Tibial nerve (tissue), 4 donors: Measurements from ENCODE around the gene PTMA. TPM values are rescaled to one million over a fixed set of nuclear protein-coding genes. Genes with fewer than 3 reads are reported as not detected.
"Not testable (repeated sequence)": the region's sequence is repeated elsewhere in the genome, so short reads cannot be mapped to it uniquely, and the experiment has no call there.

Experiments
- DNase-seq, 2 donors: peaks; one replicate each; pipeline ENCODE4 v3.0.0-alpha.2; 2019; ENCODE audit warnings: low spot score in 2 of 2
- H3K27ac ChIP-seq, 4 donors: fragments of 200-600 bp; sonication (generic) in 3 of 4; one replicate each; pipeline ENCODE4 v1.5.1; 2017 to 2019; ENCODE audit warnings: mild to moderate bottlenecking in 1 of 4
- H3K27me3 ChIP-seq, 2 donors: fragments of 200-600 bp; sonication (generic) in 1 of 2; one replicate each; pipeline versions ENCODE4 v1.5.1 to v1.6.0; 2017 to 2019
- H3K36me3 ChIP-seq, 3 donors: fragments of 200-600 bp; sonication (generic); one replicate each; pipeline ENCODE4 v1.5.1; 2018 to 2019
- H3K4me1 ChIP-seq, 4 donors: fragments of 200-600 bp; sonication (generic) in 3 of 4; one replicate each; pipeline ENCODE4 v1.5.1; 2017 to 2019
- H3K4me3 ChIP-seq, 4 donors: fragments of 200-600 bp; sonication (generic) in 3 of 4; one replicate each; pipeline ENCODE4 v1.5.1; 2017 to 2019; ENCODE audit warnings: mild to moderate bottlenecking in 1 of 4, moderate library complexity in 1 of 4
- H3K9me3 ChIP-seq, 4 donors: fragments of 200-600 bp; sonication (generic) in 3 of 4; one replicate each; pipeline ENCODE4 v1.5.1; 2017 to 2019
- EP300 ChIP-seq, 2 donors: sonication (generic); formaldehyde crosslinking; IDR thresholded peaks; one replicate each; pipeline ENCODE4 v1.6.1; 2017; ENCODE audit warnings: antibody characterized with exemption in 2 of 2, mild to moderate bottlenecking in 1 of 2
- POLR2A ChIP-seq, 2 donors: fragments of 450-650 bp; IDR thresholded peaks; one replicate each; pipeline ENCODE4 v1.6.1; 2017; ENCODE audit warnings: antibody characterized with exemption in 2 of 2, mild to moderate bottlenecking in 2 of 2, moderate library complexity in 2 of 2
- WGBS, 2 donors: methylation state at CpG; one replicate each; pipeline ENCODE4 v1.1.5; 2018; 5-methylcytosine and 5-hydroxymethylcytosine counted together
- total RNA-seq, 4 donors: library from RNA; depleted of rRNA; stranded (reverse); fragments of >200 nt; gene quantifications; one replicate each; pipeline ENCODE4 v1.1.0, GENCODE V29; 2016
- TF ChIP-seq, protein P1 (sequence below), 5 experiments: fragments of 200-600 bp in 3 of 5; fragments of 450-650 bp in 2 of 5; sonication (generic) in 3 of 5; IDR thresholded peaks; one replicate each; pipeline ENCODE4 v1.5.1; 2016 to 2019; ENCODE audit warnings: antibody characterized with exemption in 5 of 5, mild to moderate bottlenecking in 3 of 5, moderate library complexity in 2 of 5

Gene PTMA
- total RNA-seq, 4 donors from 2014 or later = 622 to 1,472 (median 817) TPM

DNA sequence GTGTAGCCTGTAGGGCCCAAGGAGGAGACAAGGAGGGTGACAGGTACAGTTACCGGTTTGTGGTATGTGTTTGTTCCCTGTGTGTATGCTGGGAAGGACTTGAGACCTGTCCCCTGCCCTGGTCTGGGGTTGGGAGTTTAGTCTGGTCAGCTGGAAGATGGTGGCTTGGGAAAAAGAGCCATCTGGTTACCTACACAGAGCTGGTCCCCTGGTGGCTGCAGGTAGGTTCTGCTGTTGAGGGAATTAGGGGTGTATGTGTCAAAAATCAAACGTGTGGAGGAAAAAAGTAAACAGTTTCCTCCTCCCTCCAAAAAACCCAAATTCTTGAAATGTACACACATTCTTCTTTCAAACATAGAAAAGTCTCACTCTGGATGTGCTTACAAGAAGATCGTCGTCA lies 24.3 kb downstream of the PTMA start:
- Histone ChIP-seq H3K27me3 (no peaks in the 10 kb centered on the region), H3K4me3 (no peak overlapping the region), H3K36me3 (peaks cover 0 to 68% (median 0%) of the 10 kb centered on the region in 3 donors), H3K9me3 (no peaks in the 10 kb centered on the region), H3K27ac (no peak overlapping the region), H3K4me1 (no peaks in the 10 kb centered on the region)
- DNase-seq = no peak
- TF ChIP-seq, protein P1, sequence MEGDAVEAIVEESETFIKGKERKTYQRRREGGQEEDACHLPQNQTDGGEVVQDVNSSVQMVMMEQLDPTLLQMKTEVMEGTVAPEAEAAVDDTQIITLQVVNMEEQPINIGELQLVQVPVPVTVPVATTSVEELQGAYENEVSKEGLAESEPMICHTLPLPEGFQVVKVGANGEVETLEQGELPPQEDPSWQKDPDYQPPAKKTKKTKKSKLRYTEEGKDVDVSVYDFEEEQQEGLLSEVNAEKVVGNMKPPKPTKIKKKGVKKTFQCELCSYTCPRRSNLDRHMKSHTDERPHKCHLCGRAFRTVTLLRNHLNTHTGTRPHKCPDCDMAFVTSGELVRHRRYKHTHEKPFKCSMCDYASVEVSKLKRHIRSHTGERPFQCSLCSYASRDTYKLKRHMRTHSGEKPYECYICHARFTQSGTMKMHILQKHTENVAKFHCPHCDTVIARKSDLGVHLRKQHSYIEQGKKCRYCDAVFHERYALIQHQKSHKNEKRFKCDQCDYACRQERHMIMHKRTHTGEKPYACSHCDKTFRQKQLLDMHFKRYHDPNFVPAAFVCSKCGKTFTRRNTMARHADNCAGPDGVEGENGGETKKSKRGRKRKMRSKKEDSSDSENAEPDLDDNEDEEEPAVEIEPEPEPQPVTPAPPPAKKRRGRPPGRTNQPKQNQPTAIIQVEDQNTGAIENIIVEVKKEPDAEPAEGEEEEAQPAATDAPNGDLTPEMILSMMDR (IDR thresholded peaks at IDR 0.05) = no peak
- TF ChIP-seq POLR2A (IDR thresholded peaks at IDR 0.05) (no peak), EP300 (IDR thresholded peaks at IDR 0.05) (no peak)
- 84 to 87% methylated on average over 4 of the region's 4 CpGs for WGBS, 2 donors

DNA sequence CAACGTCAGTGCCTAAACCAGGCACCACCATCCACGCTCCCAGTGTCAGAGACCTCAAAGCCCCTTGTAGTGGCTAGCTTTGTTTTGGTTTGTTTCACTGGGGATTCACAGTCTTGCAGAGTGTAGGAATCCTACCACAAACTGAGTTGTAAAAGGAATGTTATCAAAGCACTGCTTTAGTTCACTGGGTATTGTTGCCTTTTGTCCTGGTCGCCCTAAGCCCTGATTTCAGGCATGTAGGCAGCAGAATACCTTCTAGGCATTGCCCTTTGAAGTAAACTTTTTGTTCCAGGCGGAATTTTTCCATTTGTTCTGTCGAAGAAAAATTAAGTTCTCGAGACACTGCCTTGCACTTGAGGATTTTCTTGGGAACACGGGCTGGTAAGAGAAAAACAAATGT lies 29.4 kb downstream of the PTMA start:
- Histone ChIP-seq H3K4me3 (no peak overlapping the region), H3K9me3 (no peaks in the 10 kb centered on the region), H3K36me3 (peaks cover 0 to 44% (median 0%) of the 10 kb centered on the region in 3 donors), H3K27me3 (no peaks in the 10 kb centered on the region), H3K27ac (no peak overlapping the region), H3K4me1 (no peaks in the 10 kb centered on the region)
- 80 to 82% methylated on average over 7 of the region's 7 CpGs for WGBS, 2 donors
- DNase-seq = no peak
- no peak for TF ChIP-seq EP300 (IDR thresholded peaks at IDR 0.05)
- TF ChIP-seq POLR2A (IDR thresholded peaks at IDR 0.05) = no peak
- TF ChIP-seq, protein P1 (IDR thresholded peaks at IDR 0.05) = no peak

DNA sequence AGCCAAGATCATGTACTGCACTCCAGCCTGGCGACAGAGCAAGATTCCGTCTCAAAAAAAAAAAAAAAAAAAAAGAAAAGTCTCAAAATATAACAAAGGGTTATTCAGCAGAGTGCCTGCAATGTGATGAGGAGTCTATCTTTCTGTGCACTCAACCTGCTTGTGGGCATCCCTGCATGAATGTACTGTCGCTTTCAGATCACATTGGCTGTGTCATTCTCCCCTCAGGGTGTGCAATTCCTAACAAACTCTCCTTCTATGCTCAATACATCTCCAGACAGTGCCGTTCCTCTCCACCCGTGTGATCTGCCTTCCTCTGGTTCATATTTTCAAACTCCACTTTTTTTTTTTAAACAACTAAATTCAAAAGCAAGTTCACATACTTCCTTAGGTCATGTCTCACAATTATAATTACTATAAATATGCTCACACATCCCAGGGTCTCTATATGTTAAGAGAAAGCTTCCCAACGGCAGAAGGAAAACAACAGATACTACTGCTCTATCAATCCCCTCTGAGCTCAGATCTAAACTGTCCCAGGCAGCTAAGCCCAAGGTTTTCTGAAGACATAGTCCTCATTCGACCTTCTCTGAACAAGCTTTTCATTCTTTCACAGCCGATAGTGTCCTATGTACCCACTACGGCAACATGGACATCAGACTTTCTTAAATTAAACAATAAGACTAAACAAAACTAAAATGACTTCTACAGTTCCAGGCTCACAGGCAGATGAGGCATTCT lies 35.2 kb downstream of the PTMA start:
- TF ChIP-seq, protein P1 (IDR thresholded peaks at IDR 0.05) = no peak
- TF ChIP-seq POLR2A (IDR thresholded peaks at IDR 0.05) = no peak
- TF ChIP-seq EP300 (IDR thresholded peaks at IDR 0.05) = no peak
- H3K27me3 ChIP-seq = no peaks in the 10 kb centered on the region

DNA sequence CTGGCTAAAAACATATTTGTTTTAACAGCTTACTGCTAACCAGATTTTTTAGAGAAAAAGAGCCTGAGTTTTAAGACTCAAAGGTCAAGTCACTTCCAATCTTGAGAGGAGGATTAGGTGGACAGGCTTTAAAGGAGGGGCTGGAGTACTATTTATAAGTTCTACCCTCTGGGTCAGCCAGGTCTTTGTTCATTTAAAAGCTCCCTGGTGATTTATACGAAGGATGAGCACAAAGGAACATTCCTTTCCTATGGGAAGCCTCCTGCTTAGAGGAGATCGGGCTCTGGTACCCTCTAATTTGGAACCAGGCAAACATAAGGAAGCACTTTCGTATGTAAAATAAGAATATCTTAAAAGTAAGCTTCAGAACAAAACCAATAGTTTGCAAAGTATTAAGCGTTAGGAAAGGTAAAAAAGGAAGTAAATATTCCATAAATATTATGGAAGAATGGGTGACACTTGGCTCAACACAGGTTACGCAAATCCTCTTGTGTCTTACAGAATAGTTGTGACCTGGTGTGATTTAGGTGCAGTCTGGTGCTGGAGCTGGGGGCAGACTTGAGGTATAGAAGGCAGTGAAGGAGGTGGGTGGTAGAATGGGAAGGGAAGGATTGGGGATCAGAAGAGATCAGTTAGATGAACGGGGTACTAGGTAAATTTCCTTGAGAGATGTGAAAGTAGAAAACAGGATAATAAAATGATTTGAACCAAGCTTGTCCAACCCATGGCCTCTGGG lies 37.1 kb downstream of the PTMA start:
- H3K27ac ChIP-seq = no peak overlapping the region
- H3K4me3 ChIP-seq = no peak overlapping the region
- no peaks in the 10 kb centered on the region for H3K36me3 ChIP-seq
- DNase-seq = no peak
- WGBS, 2 donors = 72 to 75% methylated on average over 6 of the region's 6 CpGs
- no peaks in the 10 kb centered on the region for H3K27me3 ChIP-seq
- TF ChIP-seq, protein P1 (IDR thresholded peaks at IDR 0.05) = no peak
- TF ChIP-seq POLR2A (IDR thresholded peaks at IDR 0.05) (no peak), EP300 (IDR thresholded peaks at IDR 0.05) (no peak)
- no peaks in the 10 kb centered on the region for H3K9me3 ChIP-seq
- no peaks in the 10 kb centered on the region for H3K4me1 ChIP-seq

More for the DNA sequence above, 35.2 kb downstream of the PTMA start:
- Histone ChIP-seq H3K4me1 (no peaks in the 10 kb centered on the region), H3K27ac (no peak overlapping the region), H3K4me3 (no peak overlapping the region), H3K9me3 (no peaks in the 10 kb centered on the region), H3K36me3 (peaks cover 0 to 4% (median 0%) of the 10 kb centered on the region in 3 donors)
- no peak for DNase-seq
- 33 to 37% methylated on average over 9 of the region's 9 CpGs for WGBS, 2 donors

DNA sequence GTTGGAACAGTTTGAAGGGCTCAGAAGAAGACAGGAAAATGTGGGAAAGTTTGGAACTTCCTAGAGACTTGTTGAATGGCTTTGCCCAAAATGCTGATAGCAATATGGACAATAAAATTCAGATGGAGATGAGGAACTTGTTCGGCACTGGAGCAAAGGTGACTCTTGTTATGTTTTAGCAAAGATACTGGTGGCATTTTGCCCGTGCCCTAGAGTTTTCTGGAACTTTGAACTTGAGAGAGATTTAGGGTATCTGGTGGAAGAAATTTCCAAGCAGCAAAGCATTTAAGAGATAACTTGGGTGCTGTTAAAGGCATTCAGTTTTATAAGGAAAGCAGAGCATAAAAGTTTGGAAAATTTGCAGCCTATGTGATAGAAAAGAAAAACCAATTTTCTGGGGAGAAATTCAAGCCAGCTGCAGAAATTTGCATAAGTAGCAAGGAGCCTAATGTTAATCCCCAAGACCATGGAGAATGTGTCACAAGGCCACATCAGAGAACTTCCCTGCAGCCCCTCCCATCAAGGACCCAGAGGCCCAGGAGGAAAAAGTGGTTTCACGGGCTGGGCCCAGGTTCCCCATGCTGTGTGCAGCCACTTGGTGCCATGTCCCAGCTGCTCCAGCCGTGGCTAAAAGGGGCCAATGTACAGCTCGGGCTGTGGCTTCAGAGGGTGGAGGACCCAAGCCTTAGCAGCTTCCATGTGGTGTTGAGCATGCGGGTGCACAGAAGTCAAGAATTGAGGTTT lies 40.0 kb downstream of the PTMA start:
- WGBS, 2 donors = 84 to 90% methylated on average over 6 of the region's 6 CpGs
- not testable (repeated sequence) for DNase-seq, H3K9me3 ChIP-seq, H3K4me3 ChIP-seq, H3K27ac ChIP-seq, H3K4me1 ChIP-seq, H3K36me3 ChIP-seq, H3K27me3 ChIP-seq

DNA sequence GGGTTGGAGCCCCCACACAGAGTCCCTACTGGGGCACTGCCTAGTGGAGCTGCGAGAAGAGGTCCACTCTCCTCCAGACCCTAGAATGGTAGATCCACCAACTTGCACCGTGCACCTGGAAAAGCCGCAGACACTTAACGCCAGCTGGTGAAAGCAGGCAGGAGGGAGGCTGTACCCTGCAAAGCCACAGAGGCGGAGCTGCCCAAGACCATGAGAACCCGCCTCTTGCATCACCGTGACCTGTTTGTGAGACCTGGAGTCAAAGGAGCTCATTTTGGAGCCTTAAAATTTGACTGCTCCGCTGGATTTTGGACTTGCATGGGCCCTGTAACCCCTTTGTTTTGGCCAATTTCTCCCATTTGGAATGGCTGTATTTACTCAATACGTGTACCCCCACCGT lies 40.7 kb downstream of the PTMA start:
- not testable (repeated sequence) for H3K27ac ChIP-seq, H3K9me3 ChIP-seq, H3K4me1 ChIP-seq, H3K4me3 ChIP-seq, H3K36me3 ChIP-seq, H3K27me3 ChIP-seq, DNase-seq
- WGBS, 2 donors = 93% methylated on average over 10 of the region's 10 CpGs
